ENCODE measurements around the gene ELMO1.

ELMO1 gene

GRCh38 chr7:37363536-37364491, 84.8 kb downstream of the ELMO1 start:
- no peak for DNase-seq

- DNase-seq = no peak
These were observed 85.9 kb downstream of the ELMO1 start for GRCh38 chr7:37362802-37363201.

GRCh38 chr7:37360484-37360883, 88.2 kb downstream of the ELMO1 start:
- no peak for DNase-seq

- no peak for DNase-seq
These were observed 88.8 kb downstream of the ELMO1 start for GRCh38 chr7:37359662-37360444.

GRCh38 chr7:37359180-37359579, 89.5 kb downstream of the ELMO1 start:
- DNase-seq = no peak

GRCh38 chr7:37357637-37357996, 91.0 kb downstream of the ELMO1 start:
- no peak for DNase-seq

- no peak for DNase-seq
These were observed 91.6 kb downstream of the ELMO1 start for GRCh38 chr7:37356911-37357636.

- DNase-seq = no peak
These were observed 94.0 kb downstream of the ELMO1 start for GRCh38 chr7:37354656-37355131.

- no peak for DNase-seq
These were observed 94.6 kb downstream of the ELMO1 start for GRCh38 chr7:37353949-37354655.

- DNase-seq = no peak
These were observed 95.4 kb downstream of the ELMO1 start for GRCh38 chr7:37352974-37353948.

GRCh38 chr7:37352251-37352880, 96.3 kb downstream of the ELMO1 start:
- DNase-seq = no peak

GRCh38 chr7:37351716-37352115, 96.9 kb downstream of the ELMO1 start:
- DNase-seq = no peak

GRCh38 chr7:37349979-37350590, 98.6 kb downstream of the ELMO1 start:
- no peak for DNase-seq

- DNase-seq = no peak
These were observed 99.7 kb downstream of the ELMO1 start for GRCh38 chr7:37348982-37349381.

GRCh38 chr7:37346761-37347160, 101.9 kb downstream of the ELMO1 start:
- no peak for DNase-seq

- DNase-seq = no peak
These were observed 103.6 kb downstream of the ELMO1 start for GRCh38 chr7:37344886-37345579.

- DNase-seq = no peak
These were observed 105.8 kb downstream of the ELMO1 start for GRCh38 chr7:37342688-37343471.

GRCh38 chr7:37342176-37342687, 106.4 kb downstream of the ELMO1 start:
- DNase-seq = no peak
